HG02943 (cell line): Measurements from ENCODE around the gene CDC42EP3.

Experiments
- ATAC-seq: cut with Tn5 transposase; IDR thresholded peaks from one replicate; pipeline ENCODE4 v1.9.1; 2021; ENCODE audit warnings: mild to moderate bottlenecking, low read depth, moderate library complexity; ENCODE audit not compliant: unreplicated experiment

Gene CDC42EP3

GRCh38 chr2:37621199-37621598 lies 50.2 kb downstream of the CDC42EP3 start:
- ATAC-seq: no peak

- ATAC-seq: no peak
Observed at GRCh38 chr2:37619959-37620300, 51.5 kb downstream of the CDC42EP3 start.

DNA sequence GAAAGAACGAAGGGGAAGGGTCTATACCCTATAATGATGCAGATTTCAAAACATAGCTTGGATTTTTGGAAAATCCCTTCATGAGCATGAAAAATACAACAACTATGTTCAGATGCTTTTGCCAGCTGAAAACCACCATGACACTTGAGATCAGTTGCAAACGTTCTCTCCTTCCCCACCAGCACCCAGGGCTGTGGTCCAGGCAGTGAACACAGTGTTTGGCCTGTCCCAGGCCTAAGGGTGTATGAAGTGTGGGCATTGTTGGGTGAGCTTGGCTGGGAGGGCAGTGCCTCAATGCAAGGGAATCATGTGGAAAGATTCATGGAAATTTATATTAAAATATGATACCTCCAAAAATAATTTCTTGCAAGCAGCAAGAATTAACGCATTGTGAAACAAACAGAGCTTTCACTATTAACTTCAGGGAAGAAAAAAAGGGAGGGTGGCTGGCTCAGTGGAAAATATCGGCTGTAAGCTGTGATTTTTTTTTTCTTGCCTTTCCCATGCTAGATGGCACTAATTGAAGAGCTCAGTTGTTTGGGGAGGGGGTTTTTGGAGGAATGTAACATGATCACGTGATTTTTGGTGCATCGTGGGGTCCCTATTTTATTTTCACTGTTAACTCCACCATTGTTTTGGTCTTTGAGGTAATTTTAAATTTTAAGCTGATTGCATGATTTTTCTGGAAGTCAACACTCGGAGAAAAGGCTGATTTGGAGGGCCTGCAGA lies 52.0 kb downstream of the CDC42EP3 start:
- ATAC-seq: no peak

DNA sequence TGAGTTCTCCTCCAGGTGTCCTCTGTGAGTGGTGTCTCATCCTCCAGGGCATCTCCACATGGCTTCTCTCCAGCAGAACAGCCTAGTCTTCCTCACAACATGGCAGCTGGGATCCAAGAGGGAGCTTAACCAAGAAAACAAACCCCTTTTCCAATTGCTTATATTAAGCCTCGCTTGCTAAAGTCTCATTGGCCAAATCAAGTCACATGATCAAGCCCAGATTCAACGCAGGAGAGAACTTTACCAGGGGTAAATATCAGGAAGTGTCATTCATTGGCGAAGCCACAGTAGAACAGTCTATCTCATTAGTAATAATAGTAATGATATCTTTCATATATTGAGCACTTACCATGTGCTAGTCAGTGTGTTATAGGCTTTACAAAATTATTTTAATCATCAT lies 53.1 kb downstream of the CDC42EP3 start:
- ATAC-seq: no peak

DNA sequence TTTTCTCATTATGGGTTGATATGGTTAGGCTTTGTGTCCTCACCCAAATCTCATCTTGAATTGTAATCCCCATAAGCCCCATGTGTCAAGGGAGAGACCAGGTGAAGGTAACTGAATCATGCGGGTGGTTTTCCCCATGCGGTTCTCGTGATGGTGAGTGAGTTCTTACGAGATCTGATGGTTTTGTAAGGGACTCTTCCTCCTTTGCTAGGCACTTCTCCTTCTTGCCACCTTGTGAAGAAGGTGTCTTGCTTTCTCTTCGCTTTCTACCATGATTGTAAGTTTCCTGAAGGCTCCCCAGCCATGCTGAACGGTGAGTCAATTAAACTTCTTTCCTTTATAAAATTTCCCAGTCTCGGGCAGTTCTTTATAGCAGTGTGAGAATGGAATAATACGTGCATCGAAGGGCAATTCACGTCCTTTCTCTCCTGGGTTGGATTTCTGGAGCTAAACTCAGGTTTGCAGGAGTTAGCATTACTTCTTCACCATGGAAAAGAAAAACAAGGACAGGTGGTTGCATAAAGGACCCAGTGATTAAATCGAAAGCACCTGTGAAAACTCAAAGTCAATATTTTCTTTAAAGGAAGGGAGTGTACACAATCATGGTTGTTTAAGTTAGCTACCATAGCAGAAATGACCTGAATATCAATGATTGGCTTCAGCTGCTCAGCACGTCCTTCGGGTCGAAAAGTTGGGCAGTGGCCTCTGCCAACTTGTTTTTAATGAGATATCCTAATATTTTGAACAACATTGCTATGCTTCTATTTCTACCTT lies 54.1 kb downstream of the CDC42EP3 start:
- ATAC-seq: no peak

DNA sequence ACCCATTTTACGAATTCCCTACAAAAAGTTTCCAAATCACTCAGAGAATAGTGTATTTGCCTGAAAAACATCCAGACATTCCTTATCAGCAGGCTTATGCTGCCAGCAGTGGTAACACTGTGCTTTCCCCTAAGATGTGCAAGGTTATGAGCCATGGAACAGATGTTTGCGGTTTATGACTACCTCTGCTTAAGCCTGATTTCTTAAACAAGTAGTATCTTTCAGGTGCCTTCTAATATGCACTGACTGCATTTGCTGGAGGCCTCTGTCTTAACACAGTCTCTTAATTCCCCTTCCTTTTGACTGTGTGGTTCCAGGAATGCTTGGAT lies 54.8 kb downstream of the CDC42EP3 start:
- ATAC-seq: no peak

GRCh38 chr2:37615804-37616676 lies 55.4 kb downstream of the CDC42EP3 start:
- no peak for ATAC-seq

DNA sequence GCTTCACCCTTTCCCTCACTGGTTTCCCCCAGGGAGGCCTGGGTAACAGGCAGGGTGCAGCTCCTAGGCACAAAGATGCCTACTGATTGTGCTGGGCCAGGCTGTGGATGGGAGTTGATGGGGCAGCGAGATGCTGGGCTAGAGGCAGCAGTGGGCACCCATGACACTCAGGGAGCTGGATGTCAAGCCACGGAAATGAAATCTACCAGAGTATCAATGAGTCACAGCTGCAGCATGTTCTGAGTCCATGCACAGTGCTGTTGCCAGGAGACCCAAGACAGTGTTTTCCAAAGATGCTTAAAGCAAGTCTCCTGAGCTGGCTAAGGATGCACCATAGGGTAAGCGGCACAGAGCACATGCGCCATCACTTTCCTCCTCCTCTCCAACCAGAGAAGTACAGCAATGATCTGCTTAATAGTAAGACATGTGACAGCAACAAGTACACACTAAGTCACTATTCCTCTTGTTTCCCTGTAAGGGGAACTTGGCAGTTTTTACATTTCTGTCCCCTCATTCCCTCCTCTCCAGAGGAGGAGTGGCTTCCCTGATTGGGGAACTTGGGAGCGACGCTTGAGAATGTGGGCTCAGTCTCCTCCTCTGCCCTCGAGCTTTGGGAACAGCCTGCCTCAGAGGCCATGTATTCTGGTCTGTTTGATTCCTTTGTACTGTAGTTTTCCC lies 57.2 kb downstream of the CDC42EP3 start:
- no peak for ATAC-seq

DNA sequence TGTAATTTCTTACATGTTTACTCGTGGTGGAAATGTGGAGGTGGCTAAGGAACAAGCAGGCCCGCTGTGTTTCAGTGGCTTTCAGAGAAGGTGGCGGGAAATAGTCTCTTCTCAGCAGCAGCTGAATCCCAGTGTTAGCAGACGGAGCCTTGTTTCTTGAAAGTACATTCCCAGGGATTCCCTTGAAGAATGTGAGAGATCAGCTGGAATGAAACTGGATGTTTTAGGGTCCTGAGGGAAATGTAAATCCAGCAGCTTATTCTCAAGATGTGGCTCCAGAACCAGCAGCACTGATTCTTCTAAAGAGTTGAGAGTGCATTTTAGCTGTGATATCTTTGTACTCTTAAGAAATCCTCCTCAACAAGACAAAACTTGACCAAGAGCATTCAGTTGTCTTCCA lies 59.1 kb downstream of the CDC42EP3 start:
- no peak for ATAC-seq

- no peak for ATAC-seq
Observed at GRCh38 chr2:37610638-37611289, 60.7 kb downstream of the CDC42EP3 start.

DNA sequence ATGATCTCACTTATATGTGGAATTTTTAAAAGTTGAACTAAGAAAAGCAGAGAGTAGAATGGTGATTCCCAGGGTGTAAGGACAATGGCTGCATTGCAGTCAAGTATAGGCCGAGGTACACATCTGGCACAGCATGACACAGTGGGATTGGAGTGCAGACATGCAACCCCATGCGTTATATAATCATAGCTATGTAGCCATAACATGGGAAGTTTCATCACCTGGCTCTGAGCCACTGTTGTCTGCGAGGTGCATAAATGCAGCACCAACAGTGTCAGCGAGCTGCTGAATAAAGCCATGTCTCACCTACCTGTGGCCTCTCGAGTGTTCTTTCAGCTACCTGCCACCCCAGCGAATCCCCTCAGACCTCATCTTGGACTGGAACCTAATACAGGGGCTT lies 61.7 kb downstream of the CDC42EP3 start:
- no peak for ATAC-seq

GRCh38 chr2:37604716-37605115 lies 66.7 kb downstream of the CDC42EP3 start:
- no peak for ATAC-seq

DNA sequence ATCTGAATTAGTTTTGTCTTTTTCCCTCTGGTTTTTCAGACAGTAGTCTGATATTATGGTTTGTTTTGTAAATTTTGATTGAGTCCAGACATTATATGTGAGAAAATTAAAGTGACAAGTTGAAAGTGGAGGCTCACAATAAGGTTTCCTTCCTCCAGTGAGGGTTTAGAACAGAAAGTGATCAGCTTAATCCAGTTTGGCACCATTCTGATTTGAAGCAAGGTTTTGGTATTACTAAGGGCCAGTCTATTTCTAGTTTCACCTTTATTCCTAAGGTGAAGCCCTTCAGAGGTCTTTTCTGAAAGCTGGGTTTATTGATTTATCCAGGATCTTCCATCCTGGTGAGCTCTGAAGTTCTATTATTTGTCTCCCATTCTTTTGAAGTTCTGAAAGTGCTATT lies 68.7 kb downstream of the CDC42EP3 start:
- no peak for ATAC-seq

GRCh38 chr2:37602040-37602439 lies 69.4 kb downstream of the CDC42EP3 start:
- ATAC-seq: no peak

DNA sequence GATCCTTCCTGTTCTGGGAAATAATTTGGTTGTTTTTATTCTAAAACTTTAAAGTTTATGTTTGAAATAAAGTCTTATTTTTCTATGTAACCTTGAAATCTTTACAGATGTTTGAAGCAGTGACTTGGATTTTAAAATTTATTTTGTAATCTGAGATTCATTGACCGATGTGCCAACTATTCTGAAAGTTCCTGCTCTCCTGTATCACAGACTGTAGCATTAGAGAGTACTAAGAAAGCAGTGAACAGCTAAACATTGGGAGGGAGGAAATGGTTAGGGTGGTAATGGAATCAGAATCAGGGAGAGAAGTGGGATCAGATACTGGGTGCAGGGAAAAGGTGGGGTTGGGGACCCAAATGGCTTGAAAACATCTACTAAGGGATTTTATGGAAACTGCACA lies 69.9 kb downstream of the CDC42EP3 start:
- no peak for ATAC-seq

DNA sequence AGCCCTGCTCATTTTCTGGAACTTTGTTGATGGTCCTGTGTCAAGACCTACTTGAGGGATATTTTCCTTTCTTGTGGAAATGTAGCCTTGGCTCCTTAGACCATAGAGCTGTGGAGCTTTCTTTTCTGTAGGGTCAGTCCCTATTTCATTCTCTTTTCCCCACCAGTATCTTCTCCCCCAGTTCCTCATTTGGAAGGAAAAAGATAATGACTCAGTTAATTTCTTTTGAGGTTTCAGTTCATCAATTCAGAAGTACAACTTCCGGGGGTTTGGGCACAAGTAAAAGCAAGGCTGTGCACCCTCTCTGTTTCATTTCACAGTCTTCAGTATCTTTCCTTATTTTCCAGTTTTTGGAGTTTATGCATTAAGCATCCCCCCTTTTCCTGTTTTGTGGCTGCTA lies 70.7 kb downstream of the CDC42EP3 start:
- no peak for ATAC-seq

DNA sequence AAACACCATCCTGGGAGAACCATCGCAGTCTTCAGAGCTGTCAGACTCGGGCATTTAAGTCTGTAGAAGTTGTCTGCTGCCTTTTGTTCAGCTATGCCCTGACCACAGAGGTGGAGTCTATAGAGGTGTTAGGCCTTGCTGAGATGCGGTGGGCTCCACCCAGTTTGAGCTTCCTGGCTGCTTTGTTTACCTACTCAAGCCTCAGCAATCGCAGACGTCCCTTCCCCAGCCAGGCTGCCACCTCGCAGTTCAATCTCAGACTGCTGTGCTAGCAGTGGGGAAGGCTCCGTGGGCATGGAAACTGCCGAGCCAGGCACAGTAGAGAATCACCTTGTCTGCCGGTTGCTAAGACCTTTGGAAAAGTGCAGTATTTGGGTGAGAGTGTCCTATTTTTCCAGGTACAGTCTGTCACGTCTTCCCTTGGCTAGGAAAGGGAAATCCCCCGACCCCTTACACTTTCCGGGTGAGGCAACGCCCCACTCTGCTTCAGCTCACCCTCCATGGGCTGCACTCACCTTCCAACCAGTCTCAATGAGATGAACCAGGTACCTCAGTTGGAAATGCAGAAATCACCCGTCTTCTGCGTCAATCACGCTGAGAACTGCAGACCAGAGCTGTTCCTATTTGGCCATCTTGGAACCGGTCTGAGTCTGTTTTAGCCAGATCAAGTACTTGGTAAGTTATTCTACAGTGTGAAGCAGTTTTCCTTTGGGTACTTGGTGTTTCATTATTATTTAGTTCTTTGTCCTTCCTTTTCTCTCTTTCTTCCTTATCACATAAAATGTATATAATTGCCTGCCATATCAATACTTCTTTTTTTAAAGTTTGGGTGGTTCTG lies 71.5 kb downstream of the CDC42EP3 start:
- ATAC-seq: no peak

GRCh38 chr2:37593694-37594093 lies 77.7 kb downstream of the CDC42EP3 start:
- ATAC-seq: no peak

- ATAC-seq: no peak
Observed at GRCh38 chr2:37593024-37593423, 78.4 kb downstream of the CDC42EP3 start.
